GM18858 (cell line): ENCODE results near the gene IDH3B.

Experiments
- ATAC-seq: cut with Tn5 transposase; IDR thresholded peaks from one replicate; pipeline ENCODE4 v1.9.1; 2021; ENCODE audit not compliant: unreplicated experiment

The IDH3B gene

GRCh38 chr20:2658414-2659354, 5.3 kb downstream of the IDH3B start:
- no peak for ATAC-seq

GRCh38 chr20:2657674-2658073, 6.3 kb downstream of the IDH3B start:
- no peak for ATAC-seq

- ATAC-seq, result no peak
These were observed 6.8 kb downstream of the IDH3B start for GRCh38 chr20:2657241-2657640.

GRCh38 chr20:2656471-2657117, 7.4 kb downstream of the IDH3B start:
- no peak for ATAC-seq

GRCh38 chr20:2655331-2656116, 8.5 kb downstream of the IDH3B start:
- ATAC-seq, result no peak

- ATAC-seq, result no peak
These were observed 9.2 kb downstream of the IDH3B start for GRCh38 chr20:2654831-2655230.

GRCh38 chr20:2654384-2654822, 9.6 kb downstream of the IDH3B start:
- ATAC-seq, result no peak

- no peak for ATAC-seq
These were observed 10.2 kb downstream of the IDH3B start for GRCh38 chr20:2653556-2654383.

- peak; percentile 18 for ATAC-seq
These were observed 11.1 kb downstream of the IDH3B start for GRCh38 chr20:2652724-2653555.

GRCh38 chr20:2651772-2652723, 12.0 kb downstream of the IDH3B start, which contains the start of gene NOP56:
Gene NOP56 (plus strand): TSS chr20:2652632. CDS start chr20:2652661, 29 bp downstream.
- peak; percentile 61 for ATAC-seq

GRCh38 chr20:2643708-2644107, 20.3 kb downstream of the IDH3B start:
- no peak for ATAC-seq

- no peak for ATAC-seq
These were observed 23.1 kb downstream of the IDH3B start for GRCh38 chr20:2640899-2641298.

GRCh38 chr20:2640260-2640659, 23.8 kb downstream of the IDH3B start:
- ATAC-seq, result no peak

- no peak for ATAC-seq
These were observed 26.8 kb downstream of the IDH3B start for GRCh38 chr20:2637246-2637645.

- no peak for ATAC-seq
These were observed 30.6 kb downstream of the IDH3B start for GRCh38 chr20:2633381-2633780.

- no peak for ATAC-seq
These were observed 32.8 kb downstream of the IDH3B start for GRCh38 chr20:2631228-2631627.

GRCh38 chr20:2626853-2627541, 37.0 kb downstream of the IDH3B start:
- no peak for ATAC-seq

GRCh38 chr20:2625062-2625461, 39.0 kb downstream of the IDH3B start:
- ATAC-seq, result no peak
